HUES48 (cell line): ENCODE data around the gene CPPED1.

ENCODE experiments used
- H3K27ac ChIP-seq: one replicate; pipeline ENCODE4 v1.7.0; 2013; ENCODE audit warnings: low read depth, low read length, inconsistent platforms
- H3K27me3 ChIP-seq: 2 replicates; pipeline ENCODE4 v1.6.1; 2013; ENCODE audit warnings: mild to moderate bottlenecking, low read length; ENCODE audit not compliant: control insufficient read depth, insufficient read depth
- H3K36me3 ChIP-seq: 2 replicates; pipeline ENCODE4 v1.6.1; 2013; ENCODE audit warnings: low read length; ENCODE audit not compliant: control insufficient read depth, insufficient read depth
- H3K4me1 ChIP-seq: 2 replicates; pipeline ENCODE4 v1.6.1; 2013; ENCODE audit warnings: mild to moderate bottlenecking, low read length; ENCODE audit not compliant: control insufficient read depth, insufficient read depth
- H3K4me3 ChIP-seq: 2 replicates; pipeline ENCODE4 v1.5.1; 2013; ENCODE audit warnings: mild to moderate bottlenecking, low read depth, low read length
- H3K9ac ChIP-seq: 2 replicates; pipeline ENCODE4 v1.6.1; 2013; ENCODE audit warnings: mild to moderate bottlenecking, low read depth, low read length, moderate library complexity
- H3K9me3 ChIP-seq: 2 replicates; pipeline ENCODE4 v1.6.1; 2013; ENCODE audit warnings: low read length; ENCODE audit not compliant: control insufficient read depth, insufficient read depth

Gene CPPED1

GRCh38 chr16:12803203-12804093 lies at the start of gene CPPED1:
TSS of gene CPPED1 (minus strand) at chr16:12803887. CDS start at chr16:12803776, 111 bp downstream.
- Histone ChIP-seq H3K9me3 (no peaks in the 10 kb centered on the region), H3K4me3 (peak within 1 kb of the TSS; percentile 93), H3K9ac (peak within 1 kb of the TSS; percentile 71), H3K27me3 (no peaks in the 10 kb centered on the region), H3K36me3 (no peaks in the 10 kb centered on the region), H3K4me1 (peaks cover 7% of the 10 kb centered on the region; the same call in 1 of the 2 replicates), H3K27ac (peak within 1 kb of the TSS; percentile 74)

GRCh38 chr16:12850186-12850585 lies 46.5 kb upstream of the CPPED1 start:
- H3K27me3 ChIP-seq: no peaks in the 10 kb centered on the region

GRCh38 chr16:12846592-12846991 lies 42.9 kb upstream of the CPPED1 start:
- no peak overlapping the region for H3K27ac ChIP-seq
- H3K9ac ChIP-seq: no peak overlapping the region
- H3K9me3 ChIP-seq: no peaks in the 10 kb centered on the region
- H3K4me3 ChIP-seq: no peak overlapping the region
- H3K4me1 ChIP-seq: no peaks in the 10 kb centered on the region
- no peaks in the 10 kb centered on the region for H3K36me3 ChIP-seq
- H3K27me3 ChIP-seq: no peaks in the 10 kb centered on the region

More at GRCh38 chr16:12850186-12850585, 46.5 kb upstream of the CPPED1 start:
- no peaks in the 10 kb centered on the region for H3K9me3 ChIP-seq
- H3K4me1 ChIP-seq: no peaks in the 10 kb centered on the region
- no peaks in the 10 kb centered on the region for H3K36me3 ChIP-seq
- H3K9ac ChIP-seq: no peak overlapping the region
- no peak overlapping the region for H3K27ac ChIP-seq
- H3K4me3 ChIP-seq: no peak overlapping the region

DNA sequence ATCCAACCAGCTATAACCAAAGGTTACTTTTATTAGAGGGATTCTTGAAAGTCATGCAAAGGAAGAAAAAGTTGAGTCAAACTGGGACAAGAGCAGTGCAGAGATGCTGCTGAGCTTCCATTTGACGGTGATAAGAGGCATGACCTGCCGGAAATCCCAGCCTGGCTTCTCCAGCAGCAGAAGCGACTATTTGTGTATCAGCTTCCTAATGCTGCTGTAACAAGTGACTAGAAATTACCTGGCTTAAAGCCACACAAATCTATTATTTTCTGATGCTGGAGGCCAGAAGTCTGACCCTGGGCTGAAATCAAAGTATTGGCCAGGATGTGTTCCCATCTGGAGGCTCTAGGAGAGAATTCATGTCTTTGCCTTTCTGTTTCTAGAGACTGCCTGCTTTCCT lies 41.6 kb upstream of the CPPED1 start:
- Histone ChIP-seq H3K4me1 (no peaks in the 10 kb centered on the region), H3K27me3 (no peaks in the 10 kb centered on the region), H3K9me3 (no peaks in the 10 kb centered on the region), H3K4me3 (no peak overlapping the region), H3K27ac (no peak overlapping the region), H3K9ac (no peak overlapping the region), H3K36me3 (no peaks in the 10 kb centered on the region)

GRCh38 chr16:12837756-12838155 lies 34.1 kb upstream of the CPPED1 start:
- no peak overlapping the region for H3K4me3 ChIP-seq
- H3K27ac ChIP-seq: no peak overlapping the region
- no peaks in the 10 kb centered on the region for H3K36me3 ChIP-seq
- no peaks in the 10 kb centered on the region for H3K27me3 ChIP-seq
- no peak overlapping the region for H3K9ac ChIP-seq
- no peaks in the 10 kb centered on the region for H3K9me3 ChIP-seq
- H3K4me1 ChIP-seq: 0 out of 2 replicates have a peak, but pooled peaks cover 3% of the 10 kb centered on the region

DNA sequence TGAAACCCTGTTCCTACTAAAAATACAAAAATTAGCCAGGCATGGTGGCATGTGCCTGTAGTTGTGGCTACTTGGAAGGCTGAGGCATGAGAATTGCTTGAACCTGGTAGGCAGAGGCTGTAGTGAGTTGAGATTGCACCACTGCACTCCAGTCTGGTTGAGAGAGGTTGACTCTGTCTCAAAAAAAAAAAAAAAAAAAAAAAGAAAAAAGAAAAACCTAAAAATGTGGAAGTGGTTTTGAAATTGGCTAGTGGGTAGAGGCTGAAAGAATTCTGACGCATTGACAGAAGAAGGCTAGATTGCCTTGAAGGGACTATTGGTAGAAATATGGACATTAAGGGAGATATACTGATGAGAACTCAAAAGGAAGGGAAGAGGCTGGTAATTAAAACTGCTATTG lies 33.6 kb upstream of the CPPED1 start:
- H3K27ac ChIP-seq: no peak overlapping the region
- 0 out of 2 replicates have a peak, but pooled peaks cover 3% of the 10 kb centered on the region for H3K4me1 ChIP-seq
- H3K36me3 ChIP-seq: no peaks in the 10 kb centered on the region
- H3K27me3 ChIP-seq: no peaks in the 10 kb centered on the region
- H3K4me3 ChIP-seq: no peak overlapping the region
- H3K9me3 ChIP-seq: no peaks in the 10 kb centered on the region
- no peak overlapping the region for H3K9ac ChIP-seq

- Histone ChIP-seq H3K27ac (no peak overlapping the region), H3K36me3 (no peaks in the 10 kb centered on the region), H3K4me1 (0 out of 2 replicates have a peak, but pooled peaks cover 3% of the 10 kb centered on the region), H3K9me3 (no peaks in the 10 kb centered on the region), H3K27me3 (no peaks in the 10 kb centered on the region), H3K9ac (no peak overlapping the region), H3K4me3 (no peak overlapping the region)
These were observed 30.2 kb upstream of the CPPED1 start for GRCh38 chr16:12833926-12834325.

- Histone ChIP-seq H3K27me3 (no peaks in the 10 kb centered on the region), H3K9me3 (no peaks in the 10 kb centered on the region), H3K4me1 (0 out of 2 replicates have a peak, but pooled peaks cover 3% of the 10 kb centered on the region), H3K4me3 (no peak overlapping the region), H3K27ac (no peak overlapping the region), H3K9ac (no peak overlapping the region), H3K36me3 (no peaks in the 10 kb centered on the region)
These were observed 25.6 kb upstream of the CPPED1 start for GRCh38 chr16:12829096-12829888.

DNA sequence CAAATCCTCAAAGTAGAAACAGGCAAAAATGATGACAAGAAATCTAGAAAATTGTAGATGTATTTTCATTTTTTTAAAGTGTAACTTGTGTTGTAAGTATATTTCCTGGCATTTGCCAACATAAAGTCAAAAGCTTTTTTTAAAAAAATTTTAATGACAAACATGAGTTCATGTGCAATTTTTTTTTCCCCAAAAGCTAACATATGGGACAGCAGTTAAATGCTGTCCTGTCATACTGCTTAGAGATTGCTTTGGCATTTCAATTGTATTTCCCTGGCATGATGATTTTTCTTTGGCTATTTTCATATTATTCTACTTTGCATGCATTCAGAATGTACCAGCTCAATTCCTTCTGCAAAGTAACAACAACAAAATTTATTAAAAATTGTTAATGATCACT lies 24.5 kb upstream of the CPPED1 start:
- Histone ChIP-seq H3K9ac (no peak overlapping the region), H3K4me3 (no peak overlapping the region), H3K27me3 (no peaks in the 10 kb centered on the region), H3K4me1 (no peaks in the 10 kb centered on the region), H3K27ac (no peak overlapping the region), H3K36me3 (no peaks in the 10 kb centered on the region), H3K9me3 (no peaks in the 10 kb centered on the region)

DNA sequence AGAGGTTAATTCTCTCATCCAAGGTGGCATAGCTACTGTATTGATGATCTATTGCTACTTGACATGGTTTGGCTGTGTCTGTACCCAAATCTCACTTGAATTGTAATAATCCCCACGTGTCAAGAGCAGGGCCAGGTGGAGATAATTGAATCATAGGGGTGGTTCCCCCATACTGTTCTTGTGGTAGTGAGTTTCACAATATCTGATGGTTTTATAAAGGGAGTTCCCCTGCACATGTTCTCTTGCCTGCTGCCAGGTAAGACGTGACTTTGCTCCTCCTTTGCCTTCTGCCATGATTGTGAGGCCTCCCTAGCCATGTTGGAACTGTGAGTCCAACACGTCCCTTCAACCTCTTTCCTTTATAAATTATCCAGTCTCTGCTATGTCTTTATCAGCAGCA lies 22.9 kb upstream of the CPPED1 start:
- H3K9me3 ChIP-seq: no peaks in the 10 kb centered on the region
- no peaks in the 10 kb centered on the region for H3K27me3 ChIP-seq
- no peak overlapping the region for H3K27ac ChIP-seq
- H3K36me3 ChIP-seq: no peaks in the 10 kb centered on the region
- H3K4me3 ChIP-seq: no peak overlapping the region
- H3K4me1 ChIP-seq: no peaks in the 10 kb centered on the region
- no peak overlapping the region for H3K9ac ChIP-seq
